Kidney epithelial cell (primary cell): ENCODE measurements around the gene FMNL2. TPM values are rescaled to one million over a fixed set of nuclear protein-coding genes. Genes with fewer than 3 reads are reported as not detected.

Experiments
- DNase-seq: peaks from one replicate; pipeline ENCODE4 v3.0.0-alpha.2; 2010; ENCODE audit warnings: low read depth
- H3K27me3 ChIP-seq: 2 replicates; pipeline ENCODE4 v1.6.0; 2011; ENCODE audit warnings: low read length; ENCODE audit not compliant: control insufficient read depth, insufficient read depth
- H3K36me3 ChIP-seq: 2 replicates; pipeline ENCODE4 v1.5.1; 2011; ENCODE audit warnings: low read length; ENCODE audit not compliant: control insufficient read depth, insufficient read depth
- H3K4me3 ChIP-seq: 2 replicates; pipeline ENCODE4 v1.5.1; 2011; ENCODE audit warnings: low read depth, mild to moderate bottlenecking, control low read depth, low read length
- CTCF ChIP-seq: IDR thresholded peaks from 2 replicates; pipeline ENCODE4 v1.5.1; 2011; ENCODE audit warnings: mild to moderate bottlenecking, moderate library complexity, low read length, control low read depth, inconsistent platforms; ENCODE audit not compliant: insufficient read depth, poor library complexity, severe bottlenecking
- total RNA-seq: library from RNA; depleted of rRNA; stranded (reverse); fragments of >200 nt; gene quantifications from 2 replicates; pipeline ENCODE4 v1.2.3, GENCODE V29; 2015

Gene FMNL2
- total RNA-seq, 1 donor from 2014 or later: 68.0 TPM

- TF ChIP-seq CTCF: no peak
- no peaks in the 10 kb centered on the region for H3K36me3 ChIP-seq
- H3K27me3 ChIP-seq: no peaks in the 10 kb centered on the region
- no peak overlapping the region for H3K4me3 ChIP-seq
- DNase-seq: no peak
Observed at GRCh38 chr2:152452256-152452973, 117.4 kb downstream of the FMNL2 start.

GRCh38 chr2:152453129-152453911, 118.3 kb downstream of the FMNL2 start:
- TF ChIP-seq CTCF: no peak
- Histone ChIP-seq H3K36me3 (no peaks in the 10 kb centered on the region), H3K27me3 (no peaks in the 10 kb centered on the region), H3K4me3 (no peak overlapping the region)
- DNase-seq: no peak

GRCh38 chr2:152454371-152454770, 119.4 kb downstream of the FMNL2 start:
- no peak for TF ChIP-seq CTCF
- Histone ChIP-seq H3K36me3 (no peaks in the 10 kb centered on the region), H3K4me3 (no peak overlapping the region), H3K27me3 (no peaks in the 10 kb centered on the region)
- no peak for DNase-seq

GRCh38 chr2:152454960-152455359, 120.0 kb downstream of the FMNL2 start:
- H3K36me3 ChIP-seq: no peaks in the 10 kb centered on the region
- no peak for TF ChIP-seq CTCF
- no peaks in the 10 kb centered on the region for H3K27me3 ChIP-seq
- no peak for DNase-seq
- no peak overlapping the region for H3K4me3 ChIP-seq

DNA sequence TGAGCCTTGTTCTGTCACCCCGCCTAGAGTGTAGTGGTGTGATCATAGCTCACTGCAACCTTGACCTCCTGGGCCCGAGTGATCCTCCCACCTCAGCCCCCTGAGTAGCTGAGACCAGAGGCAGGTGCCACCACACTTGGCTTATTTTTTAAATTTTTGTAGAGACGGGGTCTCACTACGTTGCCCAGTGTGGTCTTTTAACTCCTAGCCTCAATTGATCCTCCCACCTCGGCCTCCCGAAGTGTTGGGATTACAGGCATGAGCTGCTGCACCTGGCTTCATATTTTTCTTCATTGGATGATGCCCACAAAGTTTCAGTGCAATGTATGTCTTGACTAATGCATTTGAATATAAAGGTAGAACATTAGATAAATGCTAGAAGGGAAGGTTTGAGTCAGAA, 120.8 kb downstream of the FMNL2 start:
- H3K27me3 ChIP-seq: no peaks in the 10 kb centered on the region
- H3K4me3 ChIP-seq: no peak overlapping the region
- TF ChIP-seq CTCF: no peak
- no peaks in the 10 kb centered on the region for H3K36me3 ChIP-seq
- DNase-seq: no peak
